GM12878 (cell line): ENCODE data around the gene STAMBP. TPM values are rescaled to one million over a fixed set of nuclear protein-coding genes. Genes with fewer than 3 reads are reported as not detected.
A peak's percentile ranks its signal among the peaks of the same experiment; 100 is the strongest.

Experiments used
- ASH2L ChIP-seq: fragments of 300-600, 200-600 bp; sonication (generic); IDR thresholded peaks from 2 replicates; pipeline ENCODE4 v1.6.1; 2017; ENCODE audit warnings: low read depth, mild to moderate bottlenecking, borderline replicate concordance
- EGR1 ChIP-seq, 2 experiments: IDR thresholded peaks; 1 replicate in 1 of 2; 2 replicates in 1 of 2; pipeline ENCODE4 v1.6.1; 2011 to 2012; ENCODE audit warnings: low read depth in 2 of 2, low read length in 2 of 2, borderline replicate concordance in 1 of 2, mild to moderate bottlenecking in 1 of 2, moderate library complexity in 1 of 2
- GABPA ChIP-seq: IDR thresholded peaks from 2 replicates; pipeline ENCODE4 v1.6.1; 2014; ENCODE audit warnings: antibody characterized with exemption, low read depth, mild to moderate bottlenecking, inconsistent platforms
- MEF2B ChIP-seq: fragments of 450-650 bp; IDR thresholded peaks from 2 replicates; pipeline ENCODE4 v1.6.1; 2018; ENCODE audit warnings: mild to moderate bottlenecking, moderate library complexity; ENCODE audit not compliant: partially characterized antibody, poor library complexity, severe bottlenecking
- MXI1 ChIP-seq: fragments of 150-350 bp; IDR thresholded peaks from 2 replicates; pipeline ENCODE4 v1.6.1; 2011; ENCODE audit warnings: low read depth, mild to moderate bottlenecking, inconsistent platforms, low read length, improper control_type of control experiment
- NFYB ChIP-seq: IDR thresholded peaks from 2 replicates; pipeline ENCODE4 v1.6.1; 2011; ENCODE audit warnings: low read depth, mild to moderate bottlenecking, low read length, improper control_type of control experiment, moderate library complexity; ENCODE audit not compliant: insufficient read depth
- POLR2AphosphoS2 ChIP-seq: IDR thresholded peaks from 2 replicates; pipeline ENCODE4 v1.6.1; 2011; ENCODE audit warnings: low read depth, mild to moderate bottlenecking, low read length, improper control_type of control experiment, moderate library complexity
- RB1 ChIP-seq: fragments of 450-650 bp; formaldehyde crosslinking; IDR thresholded peaks from 2 replicates; pipeline ENCODE4 v1.6.1; 2017; ENCODE audit warnings: mild to moderate bottlenecking, borderline replicate concordance
- RELA ChIP-seq: fragments of 450-650 bp; IDR thresholded peaks from 2 replicates; pipeline ENCODE4 v1.8.0; 2014; ENCODE audit warnings: borderline replicate concordance; ENCODE audit not compliant: partially characterized antibody
- TARDBP ChIP-seq: IDR thresholded peaks from 2 replicates; pipeline ENCODE4 v1.6.1; 2016; ENCODE audit warnings: borderline replicate concordance
- WRNIP1 ChIP-seq: IDR thresholded peaks from 2 replicates; pipeline ENCODE4 v1.6.1; 2011; ENCODE audit warnings: low read depth, low read length, improper control_type of control experiment, borderline replicate concordance
- YY1 ChIP-seq: IDR thresholded peaks from 2 replicates; pipeline ENCODE4 v1.6.1; 2011; ENCODE audit warnings: low read depth, mild to moderate bottlenecking, low read length
- ZBTB11 ChIP-seq: fragments of 450-650 bp; formaldehyde crosslinking; IDR thresholded peaks from 2 replicates; pipeline ENCODE4 v1.5.0; 2022; ENCODE audit warnings: mild to moderate bottlenecking, missing genetic modification characterization
- polyA plus RNA-seq, 11 experiments: library from polyadenylated mRNA; depleted of rRNA in 4 of 11; unstranded in 6 of 11; stranded (reverse) in 5 of 11; fragments of >200 nt; fragmentation: Nextera tagmentation in 4 of 11; fragmentation: Illumina TruSeq in 1 of 11; extraction: Ambion mirVana in 4 of 11; extraction: Trizol in 1 of 11; gene quantifications; 1 replicate in 1 of 11; 2 replicates in 10 of 11; pipeline versions ENCODE4 v1.2.1 to v1.2.3, GENCODE V29; 2011 to 2016; ENCODE audit warnings: inconsistent platforms in 2 of 11, missing spikeins in 2 of 11, low read depth in 1 of 11
- total RNA-seq, 4 experiments: library from RNA; depleted of rRNA in 3 of 4; stranded (reverse); fragments of >200 nt in 3 of 4; fragmentation: Illumina TruSeq in 1 of 4; extraction: Trizol in 1 of 4; gene quantifications; 2 replicates each; pipeline versions ENCODE4 v1.2.1 to v1.2.3, GENCODE V29; 2013 to 2021
- TF ChIP-seq, protein P1 (sequence below): IDR thresholded peaks from 2 replicates; pipeline ENCODE4 v1.6.1; 2011; ENCODE audit warnings: low read depth, low read length, improper control_type of control experiment, borderline replicate concordance
- TF ChIP-seq, protein P2 (sequence below): fragments of 450-650 bp; conservative IDR thresholded peaks from 2 replicates; pipeline ENCODE4 v1.6.1; 2017; ENCODE audit warnings: mild to moderate bottlenecking, moderate library complexity
- TF ChIP-seq, protein P3 (sequence below): fragments of 450-650 bp; IDR thresholded peaks from 2 replicates; pipeline ENCODE4 v1.6.1; 2017; ENCODE audit warnings: mild to moderate bottlenecking, low read depth, inconsistent platforms; ENCODE audit not compliant: poor library complexity, severe bottlenecking
- TF ChIP-seq, protein P4 (sequence below): fragments of 450-650 bp; IDR thresholded peaks from 2 replicates; pipeline ENCODE4 v1.6.1; 2017; ENCODE audit warnings: mild to moderate bottlenecking

Gene STAMBP
- total and polyA plus RNA-seq, 10 of the 15 experiments (the other 5 are each of a cell fraction or from before 2014, with no cell fraction given), result 38.9 to 84.1 (median 69.7) TPM

DNA sequence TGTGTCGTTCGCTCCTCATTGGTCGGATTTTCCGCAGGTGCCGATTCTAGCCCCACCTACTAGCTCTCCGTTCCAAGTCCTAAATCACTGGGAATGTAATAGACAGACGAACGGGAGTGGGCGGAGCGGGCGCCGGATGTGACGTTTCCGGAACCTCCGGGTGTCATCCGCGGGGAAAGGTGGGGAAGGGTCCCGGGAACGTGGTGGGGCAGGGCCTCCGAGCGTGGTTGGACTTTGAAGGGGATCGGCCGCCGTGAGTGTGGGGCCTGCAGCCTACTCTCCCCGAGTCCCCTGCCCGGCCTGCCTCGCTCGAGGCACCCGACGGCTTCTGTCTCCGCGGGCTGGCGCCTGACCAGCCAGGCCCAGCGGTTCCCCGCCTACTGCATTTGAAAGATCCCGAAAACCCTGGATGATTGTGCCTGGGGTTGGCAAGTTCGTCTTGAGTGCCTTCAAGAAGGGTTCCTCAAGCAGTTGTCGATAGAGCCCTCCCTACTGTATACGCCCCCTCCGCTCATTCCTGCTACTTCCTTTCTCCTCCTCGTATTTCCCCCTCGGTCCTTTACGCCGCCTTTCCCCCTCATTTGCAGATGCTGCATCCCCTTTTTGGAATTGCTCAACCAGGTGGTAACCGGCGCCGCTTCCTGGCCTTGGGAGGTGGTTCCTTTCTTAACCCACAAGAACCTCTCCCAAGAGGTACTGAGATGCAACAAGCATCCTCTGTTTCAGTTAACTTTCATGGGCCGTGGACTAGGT is at the start of gene STAMBP (continued):
- TF ChIP-seq, protein P1, sequence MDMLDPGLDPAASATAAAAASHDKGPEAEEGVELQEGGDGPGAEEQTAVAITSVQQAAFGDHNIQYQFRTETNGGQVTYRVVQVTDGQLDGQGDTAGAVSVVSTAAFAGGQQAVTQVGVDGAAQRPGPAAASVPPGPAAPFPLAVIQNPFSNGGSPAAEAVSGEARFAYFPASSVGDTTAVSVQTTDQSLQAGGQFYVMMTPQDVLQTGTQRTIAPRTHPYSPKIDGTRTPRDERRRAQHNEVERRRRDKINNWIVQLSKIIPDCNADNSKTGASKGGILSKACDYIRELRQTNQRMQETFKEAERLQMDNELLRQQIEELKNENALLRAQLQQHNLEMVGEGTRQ, result peak; percentile 45; the same call in 1 of the 2 replicates
- TF ChIP-seq, protein P2, sequence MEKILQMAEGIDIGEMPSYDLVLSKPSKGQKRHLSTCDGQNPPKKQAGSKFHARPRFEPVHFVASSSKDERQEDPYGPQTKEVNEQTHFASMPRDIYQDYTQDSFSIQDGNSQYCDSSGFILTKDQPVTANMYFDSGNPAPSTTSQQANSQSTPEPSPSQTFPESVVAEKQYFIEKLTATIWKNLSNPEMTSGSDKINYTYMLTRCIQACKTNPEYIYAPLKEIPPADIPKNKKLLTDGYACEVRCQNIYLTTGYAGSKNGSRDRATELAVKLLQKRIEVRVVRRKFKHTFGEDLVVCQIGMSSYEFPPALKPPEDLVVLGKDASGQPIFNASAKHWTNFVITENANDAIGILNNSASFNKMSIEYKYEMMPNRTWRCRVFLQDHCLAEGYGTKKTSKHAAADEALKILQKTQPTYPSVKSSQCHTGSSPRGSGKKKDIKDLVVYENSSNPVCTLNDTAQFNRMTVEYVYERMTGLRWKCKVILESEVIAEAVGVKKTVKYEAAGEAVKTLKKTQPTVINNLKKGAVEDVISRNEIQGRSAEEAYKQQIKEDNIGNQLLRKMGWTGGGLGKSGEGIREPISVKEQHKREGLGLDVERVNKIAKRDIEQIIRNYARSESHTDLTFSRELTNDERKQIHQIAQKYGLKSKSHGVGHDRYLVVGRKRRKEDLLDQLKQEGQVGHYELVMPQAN, result peak; percentile 80
- TF ChIP-seq RELA (peak; percentile 25), ZBTB11 (no peak), RB1 (peak; percentile 47; the same call in 1 of the 2 replicates), TARDBP (0 out of 2 replicates have a peak, but pooled peaks have one; percentile 14), GABPA (peak; percentile 89), WRNIP1 (no peak), YY1 (peak; percentile 100; the same call in 1 of the 2 replicates), MXI1 (peak; percentile 72), NFYB (peak; percentile 89), MEF2B (peak; percentile 15), EGR1 (IDR thresholded peaks at IDR 0.05; ENCODE audit: borderline replicate concordance in 1 of 2, low read depth in 2 of 2, low read length in 2 of 2) (0 out of 3 replicates have a peak, but pooled peaks of 1 of the 2 experiments have one; percentile 51), ASH2L (peak; percentile 26; the same call in 1 of the 2 replicates), POLR2AphosphoS2 (peak; percentile 60; the same call in 1 of the 2 replicates)
- TF ChIP-seq, protein P3, sequence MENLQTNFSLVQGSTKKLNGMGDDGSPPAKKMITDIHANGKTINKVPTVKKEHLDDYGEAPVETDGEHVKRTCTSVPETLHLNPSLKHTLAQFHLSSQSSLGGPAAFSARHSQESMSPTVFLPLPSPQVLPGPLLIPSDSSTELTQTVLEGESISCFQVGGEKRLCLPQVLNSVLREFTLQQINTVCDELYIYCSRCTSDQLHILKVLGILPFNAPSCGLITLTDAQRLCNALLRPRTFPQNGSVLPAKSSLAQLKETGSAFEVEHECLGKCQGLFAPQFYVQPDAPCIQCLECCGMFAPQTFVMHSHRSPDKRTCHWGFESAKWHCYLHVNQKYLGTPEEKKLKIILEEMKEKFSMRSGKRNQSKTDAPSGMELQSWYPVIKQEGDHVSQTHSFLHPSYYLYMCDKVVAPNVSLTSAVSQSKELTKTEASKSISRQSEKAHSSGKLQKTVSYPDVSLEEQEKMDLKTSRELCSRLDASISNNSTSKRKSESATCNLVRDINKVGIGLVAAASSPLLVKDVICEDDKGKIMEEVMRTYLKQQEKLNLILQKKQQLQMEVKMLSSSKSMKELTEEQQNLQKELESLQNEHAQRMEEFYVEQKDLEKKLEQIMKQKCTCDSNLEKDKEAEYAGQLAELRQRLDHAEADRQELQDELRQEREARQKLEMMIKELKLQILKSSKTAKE, result peak; percentile 1
- TF ChIP-seq, protein P4, sequence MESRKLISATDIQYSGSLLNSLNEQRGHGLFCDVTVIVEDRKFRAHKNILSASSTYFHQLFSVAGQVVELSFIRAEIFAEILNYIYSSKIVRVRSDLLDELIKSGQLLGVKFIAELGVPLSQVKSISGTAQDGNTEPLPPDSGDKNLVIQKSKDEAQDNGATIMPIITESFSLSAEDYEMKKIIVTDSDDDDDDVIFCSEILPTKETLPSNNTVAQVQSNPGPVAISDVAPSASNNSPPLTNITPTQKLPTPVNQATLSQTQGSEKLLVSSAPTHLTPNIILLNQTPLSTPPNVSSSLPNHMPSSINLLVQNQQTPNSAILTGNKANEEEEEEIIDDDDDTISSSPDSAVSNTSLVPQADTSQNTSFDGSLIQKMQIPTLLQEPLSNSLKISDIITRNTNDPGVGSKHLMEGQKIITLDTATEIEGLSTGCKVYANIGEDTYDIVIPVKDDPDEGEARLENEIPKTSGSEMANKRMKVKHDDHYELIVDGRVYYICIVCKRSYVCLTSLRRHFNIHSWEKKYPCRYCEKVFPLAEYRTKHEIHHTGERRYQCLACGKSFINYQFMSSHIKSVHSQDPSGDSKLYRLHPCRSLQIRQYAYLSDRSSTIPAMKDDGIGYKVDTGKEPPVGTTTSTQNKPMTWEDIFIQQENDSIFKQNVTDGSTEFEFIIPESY, result 0 out of 2 replicates have a peak, but pooled peaks have one; percentile 21
